HCT116 (cell line): ENCODE data around the gene CCDC174. TPM values are rescaled to one million over a fixed set of nuclear protein-coding genes. Genes with fewer than 3 reads are reported as not detected.

Experiments used
- ATAC-seq: fragments of 200-7000 bp; cut with Tn5 transposase; 2 replicates; pipeline ENCODE4 v1.9.1; 2020; ENCODE audit warnings: mild to moderate bottlenecking, moderate library complexity
- BruUV-seq: library from RNA; stranded (reverse); fragments of 400-500 nt; replicated peaks from 2 replicates; lab custom pipeline; 2021; lab: Mats Ljungman, UMichigan
- CTCF ChIA-PET: fragments of 300-600 bp; sonication (Branson Sonifier 250); formaldehyde crosslinking; loops from one replicate; lab custom pipeline; 2021; ENCODE audit warnings: antibody characterized with exemption; lab: Charles Lee
- POLR2A ChIA-PET: fragments of 300-600, 350-600 bp; sonication (Branson Sonifier 250); formaldehyde crosslinking; loops from one replicate; lab custom pipeline; 2021; ENCODE audit warnings: antibody characterized with exemption; lab: Charles Lee
- RAD21 ChIA-PET, 2 experiments: fragments of 300-600 bp; sonication (Branson Sonifier 250); formaldehyde crosslinking; loops; one replicate each; lab custom pipeline; 2023; ENCODE audit warnings: low total read pairs in 2 of 2; ENCODE audit not compliant: uncharacterized antibody in 2 of 2, unreplicated experiment in 2 of 2, low non-redundant PET in 1 of 2; lab: Charles Lee
- DNase-seq: peaks from one replicate; pipeline ENCODE4 v3.0.0-alpha.2; 2010; ENCODE audit warnings: low read depth, low spot score
- H2AFZ ChIP-seq: fragments of 200-600 bp; shearing (Covaris generic), sonication (generic); 2 replicates; pipeline ENCODE4 v1.6.1; 2017; ENCODE audit warnings: low read depth, mixed run types, mixed read lengths, antibody characterized with exemption, low read length; ENCODE audit not compliant: poor library complexity, severe bottlenecking
- H3K27ac ChIP-seq: 2 replicates; pipeline ENCODE4 v1.5.1; 2012; ENCODE audit warnings: low read depth, low read length
- H3K27me3 ChIP-seq: fragments of 200-600 bp; sonication (generic); 2 replicates; pipeline ENCODE4 v1.6.1; 2016; ENCODE audit warnings: mixed run types, low read length, mixed read lengths; ENCODE audit not compliant: insufficient read depth
- H3K36me3 ChIP-seq, 2 experiments: fragments of 200-500 bp in 1 of 2; fragments of 200-600 bp in 1 of 2; sonication (Bioruptor generic) in 1 of 2; sonication (generic) in 1 of 2; 2 replicates each; pipeline versions ENCODE4 v1.5.1 to v1.6.1; 2014 to 2016; ENCODE audit warnings: low read length in 2 of 2, inconsistent platforms in 1 of 2, mixed read lengths in 1 of 2, mixed run types in 1 of 2; ENCODE audit not compliant: insufficient read depth in 2 of 2, control insufficient read depth in 1 of 2
- H3K4me1 ChIP-seq, 2 experiments: fragments of 200-600 bp in 1 of 2; sonication (generic) in 1 of 2; 2 replicates each; pipeline versions ENCODE4 v1.5.1 to v1.6.1; 2012 to 2017; ENCODE audit warnings: low read length in 2 of 2, inconsistent platforms in 1 of 2, mild to moderate bottlenecking in 1 of 2, mixed read lengths in 1 of 2, mixed run types in 1 of 2, moderate library complexity in 1 of 2; ENCODE audit not compliant: insufficient read depth in 2 of 2, control insufficient read depth in 1 of 2
- H3K4me2 ChIP-seq: fragments of 200-600 bp; sonication (generic); 2 replicates; pipeline ENCODE4 v1.6.1; 2017; ENCODE audit warnings: mixed run types, low read length, mixed read lengths
- H3K4me3 ChIP-seq, 2 experiments: fragments of 200-600 bp in 1 of 2; sonication (generic) in 1 of 2; replicated peaks in 1 of 2; 2 replicates each; pipeline ENCODE4 v1.5.1; 2011 to 2016; ENCODE audit warnings: low read length in 2 of 2, control low read depth in 1 of 2, low read depth in 1 of 2, mild to moderate bottlenecking in 1 of 2, mixed read lengths in 1 of 2, mixed run types in 1 of 2
- H3K79me2 ChIP-seq: fragments of 200-600 bp; sonication (generic); 2 replicates; pipeline ENCODE4 v1.6.1; 2017; ENCODE audit warnings: mild to moderate bottlenecking, mixed run types, low read length, moderate library complexity, mixed read lengths; ENCODE audit not compliant: insufficient read depth
- H3K9ac ChIP-seq: fragments of 200-600 bp; sonication (generic); 2 replicates; pipeline ENCODE4 v1.6.1; 2016; ENCODE audit warnings: low read length, mixed read lengths
- H3K9me2 ChIP-seq: fragments of 200-600 bp; sonication (generic), shearing (Covaris generic); 2 replicates; pipeline ENCODE4 v1.6.1; 2017; ENCODE audit warnings: mixed run types, mild to moderate bottlenecking, moderate library complexity; ENCODE audit not compliant: insufficient read depth
- H3K9me3 ChIP-seq, 2 experiments: fragments of 200-500 bp in 1 of 2; fragments of 200-600 bp in 1 of 2; sonication (Bioruptor generic) in 1 of 2; sonication (generic) in 1 of 2; 2 replicates each; pipeline ENCODE4 v1.6.1; 2014 to 2017; ENCODE audit warnings: low read length in 2 of 2, mixed read lengths in 2 of 2, inconsistent platforms in 1 of 2, low read depth in 1 of 2, mild to moderate bottlenecking in 1 of 2, mixed run types in 1 of 2, moderate library complexity in 1 of 2; ENCODE audit not compliant: control insufficient read depth in 1 of 2, insufficient read depth in 1 of 2
- H4K20me1 ChIP-seq: fragments of 200-600 bp; sonication (generic), shearing (Covaris generic); 2 replicates; pipeline ENCODE4 v1.6.1; 2017; ENCODE audit warnings: mixed run types, mild to moderate bottlenecking, moderate library complexity; ENCODE audit not compliant: insufficient read depth
- ATF3 ChIP-seq: IDR thresholded peaks from 2 replicates; pipeline ENCODE4 v1.6.1; 2012
- CBX3 ChIP-seq: IDR thresholded peaks from 2 replicates; pipeline ENCODE4 v1.6.1; 2012; ENCODE audit warnings: low read depth
- CEBPB ChIP-seq: IDR thresholded peaks from 2 replicates; pipeline ENCODE4 v1.6.1; 2012; ENCODE audit warnings: low read depth
- EGR1 ChIP-seq: IDR thresholded peaks from 2 replicates; pipeline ENCODE4 v1.6.1; 2012; ENCODE audit warnings: low read depth
- ELF1 ChIP-seq: IDR thresholded peaks from 2 replicates; pipeline ENCODE4 v1.6.1; 2012; ENCODE audit warnings: low read depth, borderline replicate concordance
- EZH2 ChIP-seq: fragments of 200-600 bp; sonication (generic); IDR thresholded peaks from 2 replicates; pipeline ENCODE4 v1.6.1; 2017; ENCODE audit warnings: antibody characterized with exemption, mixed run types
- EZH2phosphoT487 ChIP-seq: fragments of 200-600 bp; IDR thresholded peaks from 2 replicates; pipeline ENCODE4 v1.6.1; 2018; ENCODE audit warnings: antibody characterized with exemption, borderline replicate concordance
- FOSL1 ChIP-seq: IDR thresholded peaks from 2 replicates; pipeline ENCODE4 v1.6.1; 2012; ENCODE audit warnings: low read depth
- JUND ChIP-seq: IDR thresholded peaks from 2 replicates; pipeline ENCODE4 v1.6.1; 2012
- POLR2A ChIP-seq: IDR thresholded peaks from 2 replicates; pipeline ENCODE4 v1.7.0; 2011; ENCODE audit warnings: borderline replicate concordance; ENCODE audit not compliant: insufficient read depth, insufficient read length; ENCODE audit errors: extremely low read depth
- POLR2AphosphoS5 ChIP-seq: IDR thresholded peaks from 2 replicates; pipeline ENCODE4 v1.6.1; 2011; ENCODE audit warnings: mild to moderate bottlenecking, low read depth, low read length, moderate library complexity
- SIN3A ChIP-seq: IDR thresholded peaks from 2 replicates; pipeline ENCODE4 v1.6.1; 2012; ENCODE audit warnings: low read depth
- SP1 ChIP-seq: IDR thresholded peaks from 2 replicates; pipeline ENCODE4 v1.6.1; 2012; ENCODE audit warnings: low read depth
- SRF ChIP-seq: IDR thresholded peaks from 2 replicates; pipeline ENCODE4 v1.6.1; 2012; ENCODE audit warnings: low read depth
- ZFX ChIP-seq: fragments of 450-650 bp; IDR thresholded peaks from 2 replicates; pipeline ENCODE4 v1.6.1; 2017
- ZNF274 ChIP-seq: fragments of 200-500 bp; sonication (Bioruptor generic); IDR thresholded peaks from 2 replicates; pipeline ENCODE4 v1.6.1; 2014; ENCODE audit warnings: mild to moderate bottlenecking, low read depth, low read length, inconsistent platforms
- intact Hi-C: fragments of 100-400 bp; cut with micrococcal nuclease; formaldehyde crosslinking; loops from 2 replicates; pipeline ENCODE4 v1.10.0; 2022
- total RNA-seq: library from RNA; stranded (reverse); gene quantifications from one replicate; pipeline ENCODE4 v1.2.1, GENCODE V29; 2021; ENCODE audit not compliant: unreplicated experiment
- TF ChIP-seq, protein P1 (sequence below): IDR thresholded peaks from 2 replicates; pipeline ENCODE4 v1.6.1; 2011; ENCODE audit warnings: mild to moderate bottlenecking, low read length, moderate library complexity; ENCODE audit not compliant: insufficient replicate concordance; ENCODE audit errors: extremely low read depth
- TF ChIP-seq, protein P2 (sequence below): IDR thresholded peaks from 2 replicates; pipeline ENCODE4 v1.6.1; 2012; ENCODE audit warnings: low read depth

The CCDC174 gene
- total RNA-seq, 1 experiment from 2014 or later = 15.6 TPM

DNA sequence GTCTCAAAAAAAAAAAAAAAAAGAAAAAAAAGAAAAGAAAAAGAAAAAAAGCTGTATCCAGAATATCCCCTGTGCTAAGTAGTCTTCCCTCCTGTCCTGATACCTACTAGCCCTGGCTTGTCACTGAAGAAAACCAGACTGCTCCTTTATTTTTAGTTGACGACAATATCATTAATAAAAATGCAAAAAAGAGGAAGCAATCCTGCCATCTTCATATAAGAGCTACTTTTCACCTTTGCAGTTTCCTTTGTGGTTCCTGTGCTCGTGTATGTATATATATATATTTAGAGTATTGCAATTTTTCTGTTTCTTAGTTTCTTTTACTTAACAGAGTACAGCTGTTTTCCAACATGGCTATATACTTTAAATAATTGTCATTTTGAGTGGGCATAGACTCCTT lies 37.0 kb downstream of the CCDC174 start:
- Histone ChIP-seq H3K36me3 (no peaks in the 10 kb centered on the region), H3K27ac (no peak overlapping the region), H3K27me3 (no peaks in the 10 kb centered on the region), H3K79me2 (no peaks in the 10 kb centered on the region), H3K9ac (no peak overlapping the region), H3K4me3 (no peak overlapping the region), H3K4me1 (no peaks in the 10 kb centered on the region), H3K9me2 (no peaks in the 10 kb centered on the region), H3K4me2 (no peak overlapping the region), H4K20me1 (no peaks in the 10 kb centered on the region), H3K9me3 (no peaks in the 10 kb centered on the region), H2AFZ (no peak overlapping the region)
- intact Hi-C loops = no loop called here
- DNase-seq = no peak
- RAD21 ChIA-PET = no interaction called here
- BruUV-seq = no TSS peak
- CTCF ChIA-PET = interaction anchor here (0.7 kb wide), 2 partner anchors 11 to 16 kb away, joined by 3 read pairs; no protein-coding TSS in a partner anchor
- no peak for ATAC-seq
- POLR2A ChIA-PET = no interaction called here
- TF ChIP-seq CBX3 = no peak
- TF ChIP-seq SIN3A = no peak
- TF ChIP-seq ZNF274 = no peak
- TF ChIP-seq ZFX = no peak
- TF ChIP-seq ELF1 = no peak
- no peak for TF ChIP-seq SP1
- no peak for TF ChIP-seq JUND
- no peak for TF ChIP-seq SRF
- TF ChIP-seq ATF3 = no peak
- no peak for TF ChIP-seq POLR2A
- TF ChIP-seq CEBPB = no peak
- TF ChIP-seq FOSL1 = no peak
- TF ChIP-seq EZH2 = no peak
- TF ChIP-seq, protein P1, sequence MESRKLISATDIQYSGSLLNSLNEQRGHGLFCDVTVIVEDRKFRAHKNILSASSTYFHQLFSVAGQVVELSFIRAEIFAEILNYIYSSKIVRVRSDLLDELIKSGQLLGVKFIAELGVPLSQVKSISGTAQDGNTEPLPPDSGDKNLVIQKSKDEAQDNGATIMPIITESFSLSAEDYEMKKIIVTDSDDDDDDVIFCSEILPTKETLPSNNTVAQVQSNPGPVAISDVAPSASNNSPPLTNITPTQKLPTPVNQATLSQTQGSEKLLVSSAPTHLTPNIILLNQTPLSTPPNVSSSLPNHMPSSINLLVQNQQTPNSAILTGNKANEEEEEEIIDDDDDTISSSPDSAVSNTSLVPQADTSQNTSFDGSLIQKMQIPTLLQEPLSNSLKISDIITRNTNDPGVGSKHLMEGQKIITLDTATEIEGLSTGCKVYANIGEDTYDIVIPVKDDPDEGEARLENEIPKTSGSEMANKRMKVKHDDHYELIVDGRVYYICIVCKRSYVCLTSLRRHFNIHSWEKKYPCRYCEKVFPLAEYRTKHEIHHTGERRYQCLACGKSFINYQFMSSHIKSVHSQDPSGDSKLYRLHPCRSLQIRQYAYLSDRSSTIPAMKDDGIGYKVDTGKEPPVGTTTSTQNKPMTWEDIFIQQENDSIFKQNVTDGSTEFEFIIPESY = no peak
- TF ChIP-seq, protein P2, sequence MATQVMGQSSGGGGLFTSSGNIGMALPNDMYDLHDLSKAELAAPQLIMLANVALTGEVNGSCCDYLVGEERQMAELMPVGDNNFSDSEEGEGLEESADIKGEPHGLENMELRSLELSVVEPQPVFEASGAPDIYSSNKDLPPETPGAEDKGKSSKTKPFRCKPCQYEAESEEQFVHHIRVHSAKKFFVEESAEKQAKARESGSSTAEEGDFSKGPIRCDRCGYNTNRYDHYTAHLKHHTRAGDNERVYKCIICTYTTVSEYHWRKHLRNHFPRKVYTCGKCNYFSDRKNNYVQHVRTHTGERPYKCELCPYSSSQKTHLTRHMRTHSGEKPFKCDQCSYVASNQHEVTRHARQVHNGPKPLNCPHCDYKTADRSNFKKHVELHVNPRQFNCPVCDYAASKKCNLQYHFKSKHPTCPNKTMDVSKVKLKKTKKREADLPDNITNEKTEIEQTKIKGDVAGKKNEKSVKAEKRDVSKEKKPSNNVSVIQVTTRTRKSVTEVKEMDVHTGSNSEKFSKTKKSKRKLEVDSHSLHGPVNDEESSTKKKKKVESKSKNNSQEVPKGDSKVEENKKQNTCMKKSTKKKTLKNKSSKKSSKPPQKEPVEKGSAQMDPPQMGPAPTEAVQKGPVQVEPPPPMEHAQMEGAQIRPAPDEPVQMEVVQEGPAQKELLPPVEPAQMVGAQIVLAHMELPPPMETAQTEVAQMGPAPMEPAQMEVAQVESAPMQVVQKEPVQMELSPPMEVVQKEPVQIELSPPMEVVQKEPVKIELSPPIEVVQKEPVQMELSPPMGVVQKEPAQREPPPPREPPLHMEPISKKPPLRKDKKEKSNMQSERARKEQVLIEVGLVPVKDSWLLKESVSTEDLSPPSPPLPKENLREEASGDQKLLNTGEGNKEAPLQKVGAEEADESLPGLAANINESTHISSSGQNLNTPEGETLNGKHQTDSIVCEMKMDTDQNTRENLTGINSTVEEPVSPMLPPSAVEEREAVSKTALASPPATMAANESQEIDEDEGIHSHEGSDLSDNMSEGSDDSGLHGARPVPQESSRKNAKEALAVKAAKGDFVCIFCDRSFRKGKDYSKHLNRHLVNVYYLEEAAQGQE = no peak
- no peak for TF ChIP-seq EGR1
- no peak for TF ChIP-seq POLR2AphosphoS5
- no peak for TF ChIP-seq EZH2phosphoT487
- TF ChIP-seq, all 23 proteins: peak for 0
